ENCODE results near the gene ISM1.

The ISM1 gene

GRCh38 chr20:13249798-13250170 lies 28.7 kb downstream of the ISM1 start:
- H3K27me3 ChIP-seq (ENCODE audit: insufficient read depth, insufficient read length): no peaks in the 10 kb centered on the region
- H3K4me1 ChIP-seq (ENCODE audit: insufficient read depth, insufficient read length): no peaks in the 10 kb centered on the region
- no peak for TF ChIP-seq ZNF274 (IDR thresholded peaks at IDR 0.05; ENCODE audit: low read depth, low read length)
- TF ChIP-seq SUZ12 (IDR thresholded peaks at IDR 0.05; ENCODE audit: extremely low read depth, insufficient read depth, insufficient read length): no peak
- DNase-seq (ENCODE audit: low read depth, low spot score): no peak
- H3K9ac ChIP-seq (ENCODE audit: insufficient read length, low read depth): no peak overlapping the region
- no peak overlapping the region for H3K4me3 ChIP-seq (ENCODE audit: insufficient read length, low read depth)
- H3K36me3 ChIP-seq (ENCODE audit: insufficient read depth, insufficient read length, low read length): no peaks in the 10 kb centered on the region
- peaks cover 5% of the 10 kb centered on the region; the same call in 1 of the 2 replicates for H3K9me3 ChIP-seq (ENCODE audit: insufficient read depth, low read length)

DNA sequence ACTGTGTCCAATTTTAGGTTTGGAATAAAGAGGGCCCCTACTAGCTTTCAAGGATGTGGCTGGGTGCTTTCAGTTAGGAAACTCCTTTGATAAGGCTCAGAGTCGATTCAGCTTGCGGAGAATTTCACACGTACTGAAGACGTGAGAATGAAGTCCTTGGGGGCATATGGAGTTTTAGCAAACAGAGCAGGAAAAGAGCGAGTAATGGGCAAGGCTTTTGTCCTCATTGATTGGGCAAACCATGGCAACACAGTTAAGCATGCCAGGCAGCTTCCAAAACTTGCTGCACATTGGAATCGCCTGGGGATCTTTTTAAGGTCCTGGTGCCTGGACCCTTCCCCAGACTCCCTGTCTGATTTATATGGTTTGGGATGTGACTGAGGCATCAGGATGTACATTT lies 29.2 kb downstream of the ISM1 start:
- DNase-seq (ENCODE audit: low read depth, low spot score): no peak
- no peaks in the 10 kb centered on the region for H3K27me3 ChIP-seq (ENCODE audit: insufficient read depth, insufficient read length)
- peaks cover 5% of the 10 kb centered on the region; the same call in 1 of the 2 replicates for H3K9me3 ChIP-seq (ENCODE audit: insufficient read depth, low read length)
- TF ChIP-seq ZNF274 (IDR thresholded peaks at IDR 0.05; ENCODE audit: low read depth, low read length) (no peak), YY1 (IDR thresholded peaks at IDR 0.05; ENCODE audit: insufficient read depth, insufficient read length) (no peak), SUZ12 (IDR thresholded peaks at IDR 0.05; ENCODE audit: extremely low read depth, insufficient read depth, insufficient read length) (no peak)
- H3K4me3 ChIP-seq (ENCODE audit: insufficient read length, low read depth): no peak overlapping the region
- no peaks in the 10 kb centered on the region for H3K36me3 ChIP-seq (ENCODE audit: insufficient read depth, insufficient read length, low read length)
- H3K4me1 ChIP-seq (ENCODE audit: insufficient read depth, insufficient read length): no peaks in the 10 kb centered on the region
- no peak overlapping the region for H3K9ac ChIP-seq (ENCODE audit: insufficient read length, low read depth)

- H3K4me1 ChIP-seq (ENCODE audit: insufficient read depth, insufficient read length): no peaks in the 10 kb centered on the region
- no peak for DNase-seq (ENCODE audit: low read depth, low spot score)
- TF ChIP-seq SUZ12 (IDR thresholded peaks at IDR 0.05; ENCODE audit: extremely low read depth, insufficient read depth, insufficient read length): no peak
- TF ChIP-seq ZNF274 (IDR thresholded peaks at IDR 0.05; ENCODE audit: low read depth, low read length): no peak
- TF ChIP-seq YY1 (IDR thresholded peaks at IDR 0.05; ENCODE audit: insufficient read depth, insufficient read length): no peak
- H3K4me3 ChIP-seq (ENCODE audit: insufficient read length, low read depth): no peak overlapping the region
- H3K27me3 ChIP-seq (ENCODE audit: insufficient read depth, insufficient read length): no peaks in the 10 kb centered on the region
- no peak overlapping the region for H3K9ac ChIP-seq (ENCODE audit: insufficient read length, low read depth)
- peaks cover 5% of the 10 kb centered on the region; the same call in 1 of the 2 replicates for H3K9me3 ChIP-seq (ENCODE audit: insufficient read depth, low read length)
- no peaks in the 10 kb centered on the region for H3K36me3 ChIP-seq (ENCODE audit: insufficient read depth, insufficient read length, low read length)
Observed at GRCh38 chr20:13251106-13251903, 30.2 kb downstream of the ISM1 start.

- Histone ChIP-seq H3K4me1 (ENCODE audit: insufficient read depth, insufficient read length) (no peaks in the 10 kb centered on the region), H3K36me3 (ENCODE audit: insufficient read depth, insufficient read length, low read length) (no peaks in the 10 kb centered on the region), H3K4me3 (ENCODE audit: insufficient read length, low read depth) (no peak overlapping the region), H3K9me3 (ENCODE audit: insufficient read depth, low read length) (peaks cover 5% of the 10 kb centered on the region; the same call in 1 of the 2 replicates), H3K27me3 (ENCODE audit: insufficient read depth, insufficient read length) (no peaks in the 10 kb centered on the region), H3K9ac (ENCODE audit: insufficient read length, low read depth) (no peak overlapping the region)
- no peak for TF ChIP-seq YY1 (IDR thresholded peaks at IDR 0.05; ENCODE audit: insufficient read depth, insufficient read length)
- no peak for TF ChIP-seq ZNF274 (IDR thresholded peaks at IDR 0.05; ENCODE audit: low read depth, low read length)
- TF ChIP-seq SUZ12 (IDR thresholded peaks at IDR 0.05; ENCODE audit: extremely low read depth, insufficient read depth, insufficient read length): no peak
- no peak for DNase-seq (ENCODE audit: low read depth, low spot score)
Observed at GRCh38 chr20:13251904-13252297, 30.8 kb downstream of the ISM1 start.

DNA sequence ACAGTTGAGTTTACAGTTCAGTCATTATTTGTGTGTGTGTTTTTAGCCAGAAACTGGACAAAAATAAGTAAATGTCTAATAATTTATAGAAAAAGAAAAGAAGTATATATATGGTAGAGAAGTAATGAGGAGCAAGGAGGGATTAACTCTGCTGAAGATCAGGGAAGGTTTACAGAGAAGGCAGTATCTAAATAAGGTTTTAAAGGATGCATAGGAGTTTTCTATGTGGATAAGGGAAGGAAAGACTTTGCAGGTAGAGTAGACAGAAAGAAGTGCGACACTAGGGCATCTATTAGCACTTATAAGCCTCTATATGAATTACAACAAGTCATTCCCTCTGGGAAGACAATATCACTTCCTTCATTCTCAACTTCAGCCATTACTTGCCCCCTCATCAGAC lies 34.3 kb downstream of the ISM1 start:
- H3K4me3 ChIP-seq (ENCODE audit: insufficient read length, low read depth): no peak overlapping the region
- H3K4me1 ChIP-seq (ENCODE audit: insufficient read depth, insufficient read length): no peaks in the 10 kb centered on the region

GRCh38 chr20:13256606-13257005 lies 35.5 kb downstream of the ISM1 start:
- DNase-seq (ENCODE audit: low read depth, low spot score): no peak
- Histone ChIP-seq H3K9me3 (ENCODE audit: insufficient read depth, low read length) (no peaks in the 10 kb centered on the region), H3K4me3 (ENCODE audit: insufficient read length, low read depth) (no peak overlapping the region), H3K4me1 (ENCODE audit: insufficient read depth, insufficient read length) (no peaks in the 10 kb centered on the region), H3K27me3 (ENCODE audit: insufficient read depth, insufficient read length) (no peaks in the 10 kb centered on the region), H3K36me3 (ENCODE audit: insufficient read depth, insufficient read length, low read length) (no peaks in the 10 kb centered on the region), H3K9ac (ENCODE audit: insufficient read length, low read depth) (no peak overlapping the region)
- TF ChIP-seq YY1 (IDR thresholded peaks at IDR 0.05; ENCODE audit: insufficient read depth, insufficient read length) (no peak), SUZ12 (IDR thresholded peaks at IDR 0.05; ENCODE audit: extremely low read depth, insufficient read depth, insufficient read length) (no peak), ZNF274 (IDR thresholded peaks at IDR 0.05; ENCODE audit: low read depth, low read length) (no peak)

More for the DNA sequence above, 34.3 kb downstream of the ISM1 start:
- Histone ChIP-seq H3K36me3 (ENCODE audit: insufficient read depth, insufficient read length, low read length) (no peaks in the 10 kb centered on the region), H3K9me3 (ENCODE audit: insufficient read depth, low read length) (peaks cover 5% of the 10 kb centered on the region; the same call in 1 of the 2 replicates), H3K27me3 (ENCODE audit: insufficient read depth, insufficient read length) (no peaks in the 10 kb centered on the region), H3K9ac (ENCODE audit: insufficient read length, low read depth) (no peak overlapping the region)
- no peak for DNase-seq (ENCODE audit: low read depth, low spot score)
- TF ChIP-seq YY1 (IDR thresholded peaks at IDR 0.05; ENCODE audit: insufficient read depth, insufficient read length) (no peak), ZNF274 (IDR thresholded peaks at IDR 0.05; ENCODE audit: low read depth, low read length) (no peak), SUZ12 (IDR thresholded peaks at IDR 0.05; ENCODE audit: extremely low read depth, insufficient read depth, insufficient read length) (no peak)

DNA sequence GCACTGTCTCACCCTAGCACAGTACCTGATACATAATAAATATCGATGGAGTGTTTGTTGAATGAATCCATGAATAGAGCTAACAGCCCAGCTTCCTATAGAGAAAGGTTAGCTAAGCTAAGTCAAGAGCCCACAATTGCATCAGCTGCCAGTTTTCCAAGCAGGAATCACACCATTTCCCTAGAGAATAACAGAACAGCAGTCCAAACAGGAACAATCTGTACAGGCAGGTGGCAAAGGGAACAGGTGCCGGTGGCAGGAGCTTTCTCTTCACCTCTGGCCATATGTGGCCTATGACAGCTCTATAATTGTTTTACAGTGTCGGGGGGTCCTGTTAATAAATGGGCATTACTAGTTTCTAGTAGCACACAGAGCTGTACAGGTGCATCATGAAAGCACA lies 38.8 kb downstream of the ISM1 start:
- Histone ChIP-seq H3K4me3 (ENCODE audit: insufficient read length, low read depth) (no peak overlapping the region), H3K36me3 (ENCODE audit: insufficient read depth, insufficient read length, low read length) (no peaks in the 10 kb centered on the region), H3K9ac (ENCODE audit: insufficient read length, low read depth) (no peak overlapping the region), H3K4me1 (ENCODE audit: insufficient read depth, insufficient read length) (no peaks in the 10 kb centered on the region), H3K27me3 (ENCODE audit: insufficient read depth, insufficient read length) (no peaks in the 10 kb centered on the region), H3K9me3 (ENCODE audit: insufficient read depth, low read length) (no peaks in the 10 kb centered on the region)
- TF ChIP-seq ZNF274 (IDR thresholded peaks at IDR 0.05; ENCODE audit: low read depth, low read length) (no peak), YY1 (IDR thresholded peaks at IDR 0.05; ENCODE audit: insufficient read depth, insufficient read length) (no peak), SUZ12 (IDR thresholded peaks at IDR 0.05; ENCODE audit: extremely low read depth, insufficient read depth, insufficient read length) (no peak)
- no peak for DNase-seq (ENCODE audit: low read depth, low spot score)
